GM12878 (cell line): ENCODE results near the gene HLA-DRB1. TPM values are rescaled to one million over a fixed set of nuclear protein-coding genes. Genes with fewer than 3 reads are reported as not detected.

Experiments used
- ATAC-seq: fragments of 200-7000 bp; cut with Tn5 transposase; 3 replicates; pipeline ENCODE4 v1.9.1; 2020; ENCODE audit warnings: mild to moderate bottlenecking, moderate library complexity
- BruUV-seq: library from RNA; stranded (reverse); fragments of 400-500 nt; replicated peaks from 2 replicates; lab custom pipeline; 2021; lab: Mats Ljungman, UMichigan
- CTCF ChIA-PET: fragments of 300-600 bp; sonication (Branson Sonifier 250); formaldehyde crosslinking; extraction: SDS; loops from one replicate; lab custom pipeline; 2021; ENCODE audit warnings: inconsistent platforms; lab: Yijun Ruan, JAX
- POLR2A ChIA-PET: fragments of 350-600 bp; formaldehyde crosslinking; extraction: SDS; loops from one replicate; lab custom pipeline; 2021; ENCODE audit warnings: inconsistent platforms; lab: Charles Lee
- RAD21 ChIA-PET: fragments of 300-600 bp; sonication (Branson Sonifier 250); formaldehyde crosslinking; loops from one replicate; lab custom pipeline; 2023; ENCODE audit warnings: antibody characterized with exemption; ENCODE audit not compliant: unreplicated experiment; lab: Charles Lee
- SMC1A ChIA-PET: fragments of 300-600 bp; sonication (Branson Sonifier 250); formaldehyde crosslinking; loops from one replicate; lab custom pipeline; 2023; ENCODE audit not compliant: unreplicated experiment, uncharacterized antibody; lab: Charles Lee
- DNase-seq: peaks from one replicate; pipeline ENCODE4 v3.0.0-alpha.2; 2011; ENCODE audit warnings: low read depth, low spot score
- FAIRE-seq: peaks from 3 replicates; lab custom pipeline; 2011; peaks lifted over from hg19 to GRCh38; lab: Jason Lieb, UNC
- H2AFZ ChIP-seq: 2 replicates; pipeline ENCODE4 v1.6.0; 2011; ENCODE audit warnings: low read depth, low read length, control low read depth; ENCODE audit not compliant: control insufficient read depth
- H3K27ac ChIP-seq: 2 replicates; pipeline ENCODE4 v1.5.1; 2011; ENCODE audit warnings: control low read depth; ENCODE audit not compliant: control insufficient read depth, insufficient read depth
- H3K27me3 ChIP-seq, 2 experiments: replicated peaks in 1 of 2; 2 replicates each; pipeline versions ENCODE4 v1.6.0 to v1.6.1; 2011; ENCODE audit warnings: low read length in 1 of 2; ENCODE audit not compliant: control insufficient read depth in 2 of 2, insufficient read depth in 2 of 2
- H3K36me3 ChIP-seq, 2 experiments: 2 replicates each; pipeline ENCODE4 v1.5.1; 2011; ENCODE audit warnings: low read length in 1 of 2; ENCODE audit not compliant: control insufficient read depth in 2 of 2, insufficient read depth in 2 of 2
- H3K4me1 ChIP-seq: 2 replicates; pipeline ENCODE4 v1.6.1; 2011; ENCODE audit warnings: mild to moderate bottlenecking, low read length, moderate library complexity, mixed read lengths; ENCODE audit not compliant: control insufficient read depth, insufficient read depth
- H3K4me2 ChIP-seq: 2 replicates; pipeline ENCODE4 v1.6.0; 2011; ENCODE audit warnings: control low read depth; ENCODE audit not compliant: control insufficient read depth, insufficient read depth
- H3K4me3 ChIP-seq: fragments of 200-600 bp; sonication (generic); 2 replicates; pipeline ENCODE4 v1.5.1; 2016
- H3K79me2 ChIP-seq: 2 replicates; pipeline ENCODE4 v1.6.0; 2011; ENCODE audit warnings: low read length; ENCODE audit not compliant: control insufficient read depth, insufficient read depth
- H3K9ac ChIP-seq: 2 replicates; pipeline ENCODE4 v1.8.0; 2011; ENCODE audit warnings: low read length, control low read depth, mixed read lengths; ENCODE audit not compliant: control insufficient read depth, insufficient read depth
- H3K9me3 ChIP-seq: replicated peaks from 3 replicates; pipeline ENCODE4 v1.5.1; 2011; ENCODE audit warnings: mild to moderate bottlenecking, low read length; ENCODE audit not compliant: control insufficient read depth, insufficient read depth
- H4K20me1 ChIP-seq: 2 replicates; pipeline ENCODE4 v1.6.0; 2011; ENCODE audit not compliant: control insufficient read depth, insufficient read depth
- CREB1 ChIP-seq: IDR thresholded peaks from 2 replicates; pipeline ENCODE4 v1.6.1; 2012; ENCODE audit warnings: low read depth, mild to moderate bottlenecking, inconsistent platforms
- EP300 ChIP-seq, 2 experiments: fragments of 150-350 bp in 1 of 2; IDR thresholded peaks; 2 replicates each; pipeline ENCODE4 v1.6.1; 2011 to 2012; ENCODE audit warnings: low read depth in 2 of 2, low read length in 2 of 2, borderline replicate concordance in 1 of 2, improper control_type of control experiment in 1 of 2, inconsistent platforms in 1 of 2; ENCODE audit not compliant: control insufficient read depth in 1 of 2
- IRF5 ChIP-seq: fragments of 450-650 bp; IDR thresholded peaks from 2 replicates; pipeline ENCODE4 v1.6.1; 2017; ENCODE audit warnings: borderline replicate concordance
- RAD21 ChIP-seq: IDR thresholded peaks from 2 replicates; pipeline ENCODE4 v1.6.1; 2011; ENCODE audit warnings: mild to moderate bottlenecking, low read depth, low read length, moderate library complexity; ENCODE audit not compliant: insufficient read depth
- RFX5 ChIP-seq: IDR thresholded peaks from 2 replicates; pipeline ENCODE4 v1.6.1; 2011; ENCODE audit warnings: low read depth, low read length, improper control_type of control experiment
- WRNIP1 ChIP-seq: IDR thresholded peaks from 2 replicates; pipeline ENCODE4 v1.6.1; 2011; ENCODE audit warnings: low read depth, low read length, improper control_type of control experiment, borderline replicate concordance
- YBX1 ChIP-seq: fragments of 450-650 bp; IDR thresholded peaks from 2 replicates; pipeline ENCODE4 v1.6.1; 2016; ENCODE audit warnings: antibody characterized with exemption
- ZBTB4 ChIP-seq: fragments of 450-650 bp; formaldehyde crosslinking; IDR thresholded peaks from 2 replicates; pipeline ENCODE4 v1.4.0; 2022; ENCODE audit warnings: mild to moderate bottlenecking, moderate library complexity
- ZNF687 ChIP-seq: fragments of 450-650 bp; IDR thresholded peaks from 2 replicates; pipeline ENCODE4 v1.6.1; 2017; ENCODE audit warnings: mild to moderate bottlenecking, moderate library complexity
- ZSCAN29 ChIP-seq: fragments of 450-650 bp; IDR thresholded peaks from 2 replicates; pipeline ENCODE4 v1.6.1; 2017; ENCODE audit warnings: mild to moderate bottlenecking, moderate library complexity
- WGBS: methylation state at CpG from one replicate; pipeline ENCODE4 v1.1.6; 2016; ENCODE audit warnings: low lambda C conversion rate; ENCODE audit not compliant: insufficient replicate concordance, insufficient coverage; ENCODE audit errors: missing lambda C conversion rate; 5-methylcytosine and 5-hydroxymethylcytosine counted together
- in situ Hi-C: fragments of 300-500 bp; cut with MboI; formaldehyde crosslinking; loops from 9 replicates; pipeline ENCODE4 v1.14.3; 2018; ENCODE audit warnings: mixed read lengths
- intact Hi-C: fragments of 100-400 bp; cut with micrococcal nuclease; formaldehyde crosslinking; loops from one replicate; pipeline ENCODE4 v1.14.2; 2022; ENCODE audit not compliant: unreplicated experiment
- polyA plus RNA-seq, 11 experiments: library from polyadenylated mRNA; depleted of rRNA in 4 of 11; unstranded in 6 of 11; stranded (reverse) in 5 of 11; fragments of >200 nt; fragmentation: Nextera tagmentation in 4 of 11; fragmentation: Illumina TruSeq in 1 of 11; extraction: Ambion mirVana in 4 of 11; extraction: Trizol in 1 of 11; gene quantifications; 1 replicate in 1 of 11; 2 replicates in 10 of 11; pipeline versions ENCODE4 v1.2.1 to v1.2.3, GENCODE V29; 2011 to 2016; ENCODE audit warnings: inconsistent platforms in 2 of 11, missing spikeins in 2 of 11, low read depth in 1 of 11
- total RNA-seq, 4 experiments: library from RNA; depleted of rRNA in 3 of 4; stranded (reverse); fragments of >200 nt in 3 of 4; fragmentation: Illumina TruSeq in 1 of 4; extraction: Trizol in 1 of 4; gene quantifications; 2 replicates each; pipeline versions ENCODE4 v1.2.1 to v1.2.3, GENCODE V29; 2013 to 2021

Gene HLA-DRB1
- total and polyA plus RNA-seq, 10 of the 15 experiments (the other 5 are each of a cell fraction or from before 2014, with no cell fraction given): 312 to 1,082 (median 604) TPM

GRCh38 chr6:32607263-32607987 lies 17.8 kb upstream of the HLA-DRB1 start (continued):
- TF ChIP-seq ZBTB4 (CRISPR knock-in tag): no peak
- TF ChIP-seq, all 136 proteins: peak for 8

- ChIA-PET CTCF (interaction anchor here (1.1 to 1.3 kb wide), 2 partner anchors 14 to 31 kb away, joined by 3 read pairs; partner anchors contain the start of gene HLA-DRB1), RAD21 (interaction anchor here (0.9 kb wide), 2 partner anchors 19 to 28 kb away, joined by 3 read pairs; no protein-coding TSS in a partner anchor), SMC1A (interaction anchor here (1.2 to 5.8 kb wide), 4 partner anchors 14 to 166 kb away, joined by 3 to 36 read pairs (median 13); partner anchors contain the start of gene HLA-DRB1), POLR2A (interaction anchor here (0.8 to 4.8 kb wide), 5 partner anchors 13 to 32 kb away, joined by 3 to 34 read pairs (median 3); partner anchors contain the start of gene HLA-DRB1)
- BruUV-seq: no TSS peak
- WGBS: 0% methylated on average over 3 of the region's 3 CpGs
- DNase-seq: peak; percentile 82
- peak; percentile 73 for ATAC-seq
- FAIRE-seq: peak; percentile 73
- Histone ChIP-seq H3K9me3 (no peaks in the 10 kb centered on the region; the same call in 2 of the 3 replicates), H3K4me2 (peak overlapping the region; percentile 78), H4K20me1 (no peaks in the 10 kb centered on the region), H3K4me3 (no peak overlapping the region), H3K79me2 (peaks cover 19% of the 10 kb centered on the region), H2AFZ (no peak overlapping the region), H3K27me3 (no peaks in the 10 kb centered on the region), H3K9ac (peak overlapping the region; percentile 63), H3K4me1 (peaks cover 9% of the 10 kb centered on the region), H3K36me3 (no peaks in the 10 kb centered on the region), H3K27ac (peak overlapping the region; percentile 95)
- intact Hi-C loops: loop anchor here (5.0 to 10.0 kb wide), 2 partner anchors 33 to 250 kb away; partner anchors contain the start of genes HLA-DQA1, PSMB9 and TAP1
- in situ Hi-C loops: loop anchor here (25.0 kb wide), 1 partner anchor 1042 kb away; the partner anchor contains the start of gene LTA
- peak; percentile 97 for TF ChIP-seq RFX5
- TF ChIP-seq RAD21: no peak
- TF ChIP-seq CREB1: peak; percentile 95
- TF ChIP-seq EP300 (IDR thresholded peaks at IDR 0.05; ENCODE audit: borderline replicate concordance in 1 of 2, control insufficient read depth in 1 of 2, low read depth in 2 of 2, low read length in 2 of 2): peak in 1 of 2 experiments; percentile 62; a peak in 2 of 4 replicates
- no peak for TF ChIP-seq ZSCAN29
- no peak for TF ChIP-seq WRNIP1
- no peak for TF ChIP-seq IRF5
- TF ChIP-seq ZNF687: 0 out of 2 replicates have a peak, but pooled peaks have one; percentile 17
- TF ChIP-seq YBX1: no peak
These were observed 14.8 kb upstream of the HLA-DRB1 start for GRCh38 chr6:32604434-32604877.
